Neural crest cell (in vitro differentiated cells): ENCODE results near the gene ACER2. TPM values are rescaled to one million over a fixed set of nuclear protein-coding genes. Genes with fewer than 3 reads are reported as not detected.
"Not testable (repeated sequence)": the region's sequence is repeated elsewhere in the genome, so short reads cannot be mapped to it uniquely, and the experiment has no call there.

Source experiments
- DNase-seq: peaks from one replicate; pipeline ENCODE4 v3.0.0; 2021; ENCODE audit warnings: low read depth, mixed read lengths, low spot score
- H3K27ac Mint-ChIP-seq: one replicate; pipeline ENCODE4 v1.8.0; 2021; ENCODE audit warnings: mild to moderate bottlenecking, mixed read lengths; ENCODE audit not compliant: unreplicated experiment
- H3K27me3 Mint-ChIP-seq: 2 replicates; pipeline ENCODE4 v1.8.0; 2021; ENCODE audit warnings: low read depth, mild to moderate bottlenecking, mixed read lengths
- H3K36me3 Mint-ChIP-seq: 2 replicates; pipeline ENCODE4 v1.8.0; 2021; ENCODE audit warnings: low read depth, mild to moderate bottlenecking, mixed read lengths
- H3K4me1 Mint-ChIP-seq: 2 replicates; pipeline ENCODE4 v1.8.0; 2021; ENCODE audit warnings: mixed read lengths
- H3K4me3 Mint-ChIP-seq: one replicate; pipeline ENCODE4 v1.8.0; 2021; ENCODE audit warnings: mild to moderate bottlenecking, mixed read lengths
- H3K9me3 Mint-ChIP-seq: 2 replicates; pipeline ENCODE4 v1.8.0; 2021; ENCODE audit warnings: mixed read lengths
- CTCF ChIP-seq: fragments of 200-600 bp; sonication (generic); conservative IDR thresholded peaks from 2 replicates; pipeline ENCODE4 v1.5.0; 2021; ENCODE audit warnings: antibody characterized with exemption, mild to moderate bottlenecking
- total RNA-seq: library from RNA; stranded (reverse); gene quantifications from 2 replicates; pipeline ENCODE4 v1.2.1, GENCODE V29; 2021

The ACER2 gene
- total RNA-seq, 1 donor from 2014 or later = 5.6 TPM

GRCh38 chr9:19430201-19430760, 21.5 kb downstream of the ACER2 start:
- TF ChIP-seq CTCF = no peak
- no peaks in the 10 kb centered on the region for H3K9me3 Mint-ChIP-seq
- H3K4me1 Mint-ChIP-seq = no peaks in the 10 kb centered on the region
- H3K27ac Mint-ChIP-seq = no peak overlapping the region
- H3K4me3 Mint-ChIP-seq = no peak overlapping the region
- peaks cover 9% of the 10 kb centered on the region for H3K36me3 Mint-ChIP-seq
- no peaks in the 10 kb centered on the region for H3K27me3 Mint-ChIP-seq
- no peak for DNase-seq

GRCh38 chr9:19431361-19432171, 22.8 kb downstream of the ACER2 start:
- Mint-ChIP-seq H3K9me3 (no peaks in the 10 kb centered on the region), H3K4me3 (no peak overlapping the region), H3K4me1 (no peaks in the 10 kb centered on the region), H3K27me3 (no peaks in the 10 kb centered on the region), H3K36me3 (peaks cover 9% of the 10 kb centered on the region), H3K27ac (no peak overlapping the region)
- no peak for DNase-seq
- TF ChIP-seq CTCF = no peak

GRCh38 chr9:19432473-19432872, 23.7 kb downstream of the ACER2 start:
- TF ChIP-seq CTCF = no peak
- Mint-ChIP-seq H3K36me3 (peaks cover 17% of the 10 kb centered on the region), H3K9me3 (no peaks in the 10 kb centered on the region), H3K4me3 (no peak overlapping the region), H3K4me1 (no peaks in the 10 kb centered on the region), H3K27me3 (no peaks in the 10 kb centered on the region), H3K27ac (no peak overlapping the region)
- DNase-seq = no peak

GRCh38 chr9:19433729-19434128, 24.9 kb downstream of the ACER2 start:
- H3K9me3 Mint-ChIP-seq, H3K27ac Mint-ChIP-seq, H3K27me3 Mint-ChIP-seq, H3K4me1 Mint-ChIP-seq, DNase-seq, H3K4me3 Mint-ChIP-seq: not testable (repeated sequence)
- H3K36me3 Mint-ChIP-seq = peaks cover 21% of the 10 kb centered on the region

- no peaks in the 10 kb centered on the region for H3K27me3 Mint-ChIP-seq
- peaks cover 20% of the 10 kb centered on the region for H3K36me3 Mint-ChIP-seq
- H3K4me1 Mint-ChIP-seq = peaks cover 8% of the 10 kb centered on the region
- no peak for TF ChIP-seq CTCF
- no peak overlapping the region for H3K4me3 Mint-ChIP-seq
- DNase-seq = no peak
- no peaks in the 10 kb centered on the region for H3K9me3 Mint-ChIP-seq
- no peak overlapping the region for H3K27ac Mint-ChIP-seq
Measured at GRCh38 chr9:19440376-19440775, 31.6 kb downstream of the ACER2 start.

GRCh38 chr9:19440823-19441580, 32.2 kb downstream of the ACER2 start:
- no peak for TF ChIP-seq CTCF
- no peak for DNase-seq
- Mint-ChIP-seq H3K4me3 (no peak overlapping the region), H3K9me3 (no peaks in the 10 kb centered on the region), H3K4me1 (peaks cover 8% of the 10 kb centered on the region), H3K27ac (no peak overlapping the region), H3K36me3 (peaks cover 25% of the 10 kb centered on the region), H3K27me3 (no peaks in the 10 kb centered on the region)
